Tibial artery (tissue), 4 donors: ENCODE results near the gene PTPRR.

Experiments
- DNase-seq, 2 donors: peaks; one replicate each; pipeline ENCODE4 v3.0.0-alpha.2; 2019
- H3K27ac ChIP-seq, 2 donors: fragments of 200-600 bp; sonication (generic) in 1 of 2; 1 replicate in 1 of 2; 2 replicates in 1 of 2; pipeline ENCODE4 v1.5.1; 2018 to 2019; ENCODE audit warnings: mild to moderate bottlenecking in 1 of 2
- H3K27me3 ChIP-seq, 2 donors: fragments of 200-600 bp; sonication (generic) in 1 of 2; one replicate each; pipeline versions ENCODE4 v1.5.1 to v1.6.0; 2016 to 2019
- H3K36me3 ChIP-seq, 3 donors: fragments of 200-600 bp; sonication (generic) in 2 of 3; one replicate each; pipeline ENCODE4 v1.5.1; 2016 to 2019; ENCODE audit warnings: mild to moderate bottlenecking in 2 of 3
- H3K4me1 ChIP-seq, 4 donors: fragments of 200-600 bp; sonication (generic) in 2 of 4; 1 replicate in 3 of 4; 2 replicates in 1 of 4; pipeline ENCODE4 v1.5.1; 2016 to 2019
- H3K4me3 ChIP-seq, 2 donors: fragments of 200-600 bp; sonication (generic) in 1 of 2; 1 replicate in 1 of 2; 2 replicates in 1 of 2; pipeline ENCODE4 v1.5.1; 2018 to 2019; ENCODE audit warnings: mild to moderate bottlenecking in 2 of 2
- H3K9me3 ChIP-seq, 3 donors: fragments of 200-600 bp; sonication (generic) in 1 of 3; one replicate each; pipeline ENCODE4 v1.5.1; 2016 to 2019
- CTCF ChIP-seq, 2 experiments: fragments of 200-600 bp in 1 of 2; fragments of 450-650 bp in 1 of 2; IDR thresholded peaks; one replicate each; pipeline ENCODE4 v1.5.1; 2017 to 2019; ENCODE audit warnings: antibody characterized with exemption in 2 of 2, mild to moderate bottlenecking in 1 of 2, moderate library complexity in 1 of 2
- intact Hi-C: fragments of 100-400 bp; cut with DNase I; formaldehyde crosslinking; loops from one replicate; pipeline ENCODE4 v1.15.0; 2023; ENCODE audit warnings: low total_unique reads

Gene PTPRR

GRCh38 chr12:70635755-70636154, 284.8 kb downstream of the PTPRR start:
- Histone ChIP-seq H3K27ac (no peak overlapping the region), H3K4me1 (no peaks in the 10 kb centered on the region), H3K36me3 (no peaks in the 10 kb centered on the region), H3K4me3 (no peak overlapping the region), H3K27me3 (no peaks in the 10 kb centered on the region), H3K9me3 (no peaks in the 10 kb centered on the region)
- no peak for DNase-seq
- no peak for TF ChIP-seq CTCF (IDR thresholded peaks at IDR 0.05)
- intact Hi-C loops: no loop called here

GRCh38 chr12:70628701-70629480, 291.6 kb downstream of the PTPRR start:
- TF ChIP-seq CTCF (IDR thresholded peaks at IDR 0.05): no peak
- Histone ChIP-seq H3K27me3 (no peaks in the 10 kb centered on the region), H3K27ac (no peak overlapping the region), H3K9me3 (no peaks in the 10 kb centered on the region), H3K4me1 (no peaks in the 10 kb centered on the region), H3K36me3 (no peaks in the 10 kb centered on the region), H3K4me3 (no peak overlapping the region)
- no peak for DNase-seq
- intact Hi-C loops: no loop called here

- Histone ChIP-seq H3K9me3 (no peaks in the 10 kb centered on the region), H3K27me3 (no peaks in the 10 kb centered on the region), H3K4me3 (no peak overlapping the region), H3K27ac (no peak overlapping the region), H3K36me3 (no peaks in the 10 kb centered on the region), H3K4me1 (no peaks in the 10 kb centered on the region)
- no peak for TF ChIP-seq CTCF (IDR thresholded peaks at IDR 0.05)
- no peak for DNase-seq
- intact Hi-C loops: no loop called here
These were observed 292.9 kb downstream of the PTPRR start for GRCh38 chr12:70627677-70628076.

- Histone ChIP-seq H3K4me3 (no peak overlapping the region), H3K27ac (no peak overlapping the region), H3K9me3 (no peaks in the 10 kb centered on the region), H3K4me1 (no peaks in the 10 kb centered on the region), H3K36me3 (no peaks in the 10 kb centered on the region), H3K27me3 (no peaks in the 10 kb centered on the region)
- no peak for TF ChIP-seq CTCF (IDR thresholded peaks at IDR 0.05)
- intact Hi-C loops: no loop called here
- DNase-seq: no peak
These were observed 294.4 kb downstream of the PTPRR start for GRCh38 chr12:70626180-70626579.

- no peaks in the 10 kb centered on the region for H3K36me3 ChIP-seq
- H3K27me3 ChIP-seq: no peaks in the 10 kb centered on the region
- intact Hi-C loops: no loop called here
- DNase-seq: no peak
- H3K9me3 ChIP-seq: no peaks in the 10 kb centered on the region
- no peak overlapping the region for H3K27ac ChIP-seq
- no peak for TF ChIP-seq CTCF (IDR thresholded peaks at IDR 0.05)
- H3K4me3 ChIP-seq: no peak overlapping the region
- no peaks in the 10 kb centered on the region for H3K4me1 ChIP-seq
These were observed 300.9 kb downstream of the PTPRR start for GRCh38 chr12:70619471-70620152.
